ENCODE data around the gene DOCK2. TPM values are rescaled to one million over a fixed set of nuclear protein-coding genes. Genes with fewer than 3 reads are reported as not detected.

The DOCK2 gene
- total RNA-seq, 1 experiment from 2014 or later, result 0.20 TPM

DNA sequence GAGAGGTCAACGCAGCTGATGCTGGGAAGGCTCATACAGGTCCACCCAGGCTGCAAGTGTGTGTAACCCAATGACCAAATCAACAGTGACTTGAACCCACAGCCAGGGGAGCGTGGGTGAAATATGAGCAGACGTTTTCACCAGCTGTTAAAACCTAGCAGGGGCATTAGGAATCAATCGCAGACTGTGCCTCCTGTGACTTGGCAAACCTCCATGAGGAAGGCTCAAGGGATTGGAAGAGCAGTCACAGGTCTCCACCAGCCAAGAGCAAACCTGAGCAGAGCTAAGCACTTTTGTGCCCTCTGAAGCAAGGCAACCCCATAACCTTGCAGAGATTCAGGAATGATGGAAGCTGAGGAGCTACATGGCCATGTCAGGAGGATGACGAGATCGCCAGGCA lies 317.7 kb downstream of the DOCK2 start:
- H3K4me1 ChIP-seq, result no peaks in the 10 kb centered on the region
- no peak overlapping the region for H3K27ac ChIP-seq
- H3K27me3 ChIP-seq, result no peaks in the 10 kb centered on the region
- H3K36me3 ChIP-seq, result no peaks in the 10 kb centered on the region
- H3K4me3 ChIP-seq, result no peak overlapping the region
- peak in 1 of 2 experiments; percentile 12 for DNase-seq
- H3K9me3 ChIP-seq (replicated peaks), result no peaks in the 10 kb centered on the region

GRCh38 chr5:169956126-169956525 lies 319.1 kb downstream of the DOCK2 start:
- Histone ChIP-seq H3K9me3 (replicated peaks) (no peaks in the 10 kb centered on the region), H3K36me3 (no peaks in the 10 kb centered on the region), H3K4me1 (no peaks in the 10 kb centered on the region), H3K27ac (no peak overlapping the region), H3K27me3 (no peaks in the 10 kb centered on the region), H3K4me3 (no peak overlapping the region)
- no peak for DNase-seq

DNA sequence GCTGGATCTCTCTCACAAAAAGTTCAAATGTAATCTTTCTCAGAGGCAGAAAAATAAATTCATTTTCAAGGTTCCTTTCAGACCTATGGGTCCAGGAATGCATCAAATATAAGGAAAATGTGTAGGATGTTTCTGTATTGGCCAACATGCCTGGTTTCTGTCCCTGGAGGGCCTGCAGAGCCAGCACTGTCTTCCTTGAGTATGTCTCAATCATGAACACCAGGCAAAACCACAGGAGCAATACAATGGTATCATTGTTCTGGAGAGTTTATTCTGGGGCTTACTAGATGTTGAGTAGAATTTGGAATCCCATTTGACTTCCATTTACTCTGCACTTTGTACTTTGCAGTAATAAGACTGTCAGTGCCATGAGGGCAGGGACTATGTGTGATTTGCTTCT lies 319.7 kb downstream of the DOCK2 start:
- Histone ChIP-seq H3K4me3 (no peak overlapping the region), H3K4me1 (no peaks in the 10 kb centered on the region), H3K27ac (no peak overlapping the region), H3K27me3 (no peaks in the 10 kb centered on the region), H3K9me3 (replicated peaks) (no peaks in the 10 kb centered on the region), H3K36me3 (no peaks in the 10 kb centered on the region)
- no peak for DNase-seq

DNA sequence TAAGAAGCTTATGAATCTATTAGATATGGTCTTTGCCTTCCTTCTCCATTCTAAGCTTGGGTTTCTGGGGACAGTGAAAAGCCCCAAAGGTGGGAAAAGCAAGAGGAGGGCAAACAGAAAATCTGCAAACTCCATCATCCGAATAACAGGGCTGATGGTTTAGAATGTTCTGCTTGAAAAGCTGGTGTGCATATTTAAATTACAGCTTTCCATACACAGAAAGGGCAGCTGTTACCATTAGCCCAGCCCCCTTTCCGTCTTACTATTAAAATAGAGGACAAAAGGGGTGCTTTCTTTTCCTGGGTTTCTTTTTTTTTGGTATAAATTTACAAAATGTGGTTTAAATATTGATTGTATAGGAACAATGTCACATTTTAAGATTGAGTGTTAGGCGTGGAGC lies 321.2 kb downstream of the DOCK2 start:
- Histone ChIP-seq H3K27me3 (no peaks in the 10 kb centered on the region), H3K36me3 (no peaks in the 10 kb centered on the region), H3K9me3 (replicated peaks) (no peaks in the 10 kb centered on the region), H3K4me3 (no peak overlapping the region), H3K4me1 (no peaks in the 10 kb centered on the region), H3K27ac (no peak overlapping the region)
- DNase-seq, result no peak

DNA sequence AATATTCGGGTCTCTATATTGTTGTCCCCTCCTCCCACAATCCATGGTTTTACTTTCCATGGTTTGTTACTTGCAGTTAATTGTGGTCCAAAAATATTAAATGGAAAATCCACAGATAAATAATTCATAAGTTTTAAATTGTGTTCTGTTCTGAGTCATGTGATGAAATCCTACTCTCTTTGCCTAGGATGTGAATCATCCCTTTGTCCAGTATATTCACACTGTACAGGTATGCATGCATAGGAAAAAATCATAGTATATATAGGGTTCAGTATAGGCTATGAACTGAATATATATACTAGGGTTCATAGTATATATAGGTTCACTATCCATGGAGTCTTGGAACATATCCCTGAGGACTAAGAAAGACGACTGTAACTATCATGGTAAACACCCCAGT lies 323.6 kb downstream of the DOCK2 start:
- H3K9me3 ChIP-seq (replicated peaks), result no peaks in the 10 kb centered on the region
- no peak for DNase-seq
- no peak overlapping the region for H3K27ac ChIP-seq
- H3K4me1 ChIP-seq, result no peaks in the 10 kb centered on the region
- no peak overlapping the region for H3K4me3 ChIP-seq
- 0 out of 2 replicates have a peak, but pooled peaks cover under 1% of the 10 kb centered on the region for H3K27me3 ChIP-seq
- H3K36me3 ChIP-seq, result no peaks in the 10 kb centered on the region

DNA sequence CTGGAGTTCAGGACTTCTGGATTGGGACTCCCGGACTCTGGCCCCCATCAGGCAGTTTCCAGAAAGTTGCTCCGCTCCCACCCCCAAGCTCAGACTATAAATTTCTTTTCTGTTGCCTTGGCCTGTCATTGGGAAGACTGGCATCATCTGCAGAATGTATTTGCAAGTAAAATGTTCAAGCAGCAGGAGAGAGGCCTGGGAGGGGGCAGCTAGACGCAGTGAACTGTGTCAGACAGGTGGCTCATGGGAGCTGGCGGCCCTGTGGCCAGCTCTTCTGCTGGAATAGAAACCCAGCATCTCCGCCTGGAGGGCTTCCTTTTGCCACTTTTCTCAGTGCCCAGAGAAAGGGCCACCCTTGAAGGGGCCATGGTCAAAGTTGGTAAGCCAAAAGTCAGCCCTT lies 327.2 kb downstream of the DOCK2 start:
- 0 out of 2 replicates have a peak, but pooled peaks cover 4% of the 10 kb centered on the region for H3K27me3 ChIP-seq
- DNase-seq, result no peak
- no peaks in the 10 kb centered on the region for H3K36me3 ChIP-seq
- H3K4me1 ChIP-seq, result no peaks in the 10 kb centered on the region
- H3K27ac ChIP-seq, result no peak overlapping the region
- no peak overlapping the region for H3K4me3 ChIP-seq
- H3K9me3 ChIP-seq (replicated peaks), result no peaks in the 10 kb centered on the region

- H3K27ac ChIP-seq, result no peak overlapping the region
- H3K9me3 ChIP-seq (replicated peaks), result no peaks in the 10 kb centered on the region
- no peak for DNase-seq
- H3K36me3 ChIP-seq, result no peaks in the 10 kb centered on the region
- no peaks in the 10 kb centered on the region for H3K4me1 ChIP-seq
- 0 out of 2 replicates have a peak, but pooled peaks cover 4% of the 10 kb centered on the region for H3K27me3 ChIP-seq
- H3K4me3 ChIP-seq, result no peak overlapping the region
Observed at GRCh38 chr5:169970339-169970738, 333.3 kb downstream of the DOCK2 start.

DNA sequence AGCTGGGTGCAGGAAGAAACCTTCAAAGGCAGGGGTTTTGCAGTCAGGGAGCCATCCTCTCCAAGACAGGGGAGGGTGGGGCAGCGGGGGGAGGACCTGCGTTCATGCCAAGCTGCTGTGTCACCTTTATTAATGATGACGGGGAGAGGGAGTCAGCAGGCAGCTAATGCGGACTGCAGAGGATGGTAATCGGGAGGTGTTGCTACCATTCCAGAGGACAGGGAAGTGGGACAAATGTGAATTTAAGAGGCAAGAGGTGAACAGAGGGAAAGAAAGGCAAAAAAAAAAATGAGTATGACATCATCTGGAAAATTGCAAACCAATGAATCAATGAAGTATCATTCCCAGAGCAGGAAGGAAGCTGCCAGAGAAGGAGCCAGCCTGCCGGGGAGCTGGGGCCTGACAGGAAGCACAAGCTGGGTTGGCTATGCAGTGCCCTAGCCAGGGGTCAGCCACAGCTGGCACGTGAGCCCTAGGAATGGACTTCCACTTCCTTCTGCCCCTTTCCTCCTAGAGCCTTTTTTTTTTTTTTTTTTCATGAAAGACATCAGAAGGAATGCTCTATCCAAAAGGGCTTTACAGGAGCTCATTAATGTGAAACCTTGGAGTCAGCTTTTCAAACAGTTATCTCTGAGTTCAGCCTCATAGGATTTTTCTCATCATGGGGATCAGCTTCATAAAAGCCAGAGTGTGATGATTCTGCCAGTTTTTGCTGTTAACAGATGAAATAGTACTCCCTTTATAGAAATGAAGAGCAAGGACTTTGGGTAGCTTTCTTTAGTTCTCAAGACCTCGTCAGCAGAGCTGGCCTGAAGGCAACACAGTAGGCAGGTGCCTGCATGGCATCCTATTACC lies 334.1 kb downstream of the DOCK2 start:
- no peaks in the 10 kb centered on the region for H3K27me3 ChIP-seq
- H3K36me3 ChIP-seq, result no peaks in the 10 kb centered on the region
- no peaks in the 10 kb centered on the region for H3K9me3 ChIP-seq (replicated peaks)
- no peak overlapping the region for H3K4me3 ChIP-seq
- no peak overlapping the region for H3K27ac ChIP-seq
- no peak for DNase-seq
- no peaks in the 10 kb centered on the region for H3K4me1 ChIP-seq

DNA sequence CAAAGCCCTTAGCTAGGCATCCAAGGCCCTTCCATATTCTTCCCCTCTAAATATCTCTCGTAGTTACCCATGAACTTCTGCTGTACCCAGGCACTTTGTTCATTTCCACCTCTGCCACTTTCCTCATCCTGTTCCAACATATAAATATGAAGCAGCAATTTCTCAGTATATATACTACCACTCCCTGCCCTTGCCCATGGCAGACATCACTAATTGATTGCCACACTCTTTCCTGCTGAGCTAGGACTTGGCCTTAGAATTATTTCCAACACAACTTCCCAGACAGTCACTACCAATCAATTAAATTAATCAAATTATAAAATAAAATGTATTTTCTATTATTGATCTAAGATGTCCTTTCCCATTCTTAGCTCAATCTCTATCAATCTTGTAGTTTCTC lies 334.7 kb downstream of the DOCK2 start:
- Histone ChIP-seq H3K9me3 (replicated peaks) (no peaks in the 10 kb centered on the region), H3K4me1 (no peaks in the 10 kb centered on the region), H3K36me3 (no peaks in the 10 kb centered on the region), H3K27me3 (no peaks in the 10 kb centered on the region; the same call in 1 of the 2 replicates), H3K4me3 (no peak overlapping the region), H3K27ac (no peak overlapping the region)
- DNase-seq, result no peak

GRCh38 chr5:169973056-169973455 lies 336.0 kb downstream of the DOCK2 start:
- H3K27ac ChIP-seq, result no peak overlapping the region

DNA sequence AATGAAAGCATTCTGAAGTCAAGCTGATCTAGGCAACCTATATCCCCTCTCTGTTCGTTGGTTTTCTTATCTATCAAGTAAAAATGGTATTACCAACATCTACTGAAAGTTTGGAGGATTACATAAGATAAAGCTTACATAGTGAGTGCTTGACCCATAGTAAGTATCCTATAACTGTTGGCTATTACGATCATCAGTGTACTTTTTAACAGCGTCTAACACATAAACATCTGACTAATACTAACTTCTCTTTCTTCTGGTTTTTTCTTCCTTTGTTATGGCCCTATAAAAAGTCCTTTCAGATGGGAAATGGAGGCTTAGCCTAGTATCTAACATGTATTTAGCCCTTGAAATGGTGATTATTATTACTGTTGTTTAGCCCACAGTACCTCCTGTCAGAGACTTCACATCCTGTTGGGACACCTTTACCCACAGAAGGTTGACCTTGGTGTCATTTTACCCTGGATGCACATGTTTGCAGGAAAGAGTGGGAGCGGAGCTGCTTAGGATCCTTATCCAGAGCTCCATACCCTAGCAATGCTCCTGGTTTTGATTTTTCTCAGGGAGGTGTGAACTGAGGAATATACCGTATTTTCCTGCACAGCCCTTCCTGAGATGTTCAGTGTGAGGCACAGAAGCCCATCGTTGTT lies 337.2 kb downstream of the DOCK2 start:
- DNase-seq, result no peak
- no peak overlapping the region for H3K4me3 ChIP-seq
- no peaks in the 10 kb centered on the region for H3K4me1 ChIP-seq
- peaks cover 11% of the 10 kb centered on the region for H3K27me3 ChIP-seq
- no peaks in the 10 kb centered on the region for H3K36me3 ChIP-seq
- no peak overlapping the region for H3K27ac ChIP-seq
- no peaks in the 10 kb centered on the region for H3K9me3 ChIP-seq (replicated peaks)

More at GRCh38 chr5:169973056-169973455, 336.0 kb downstream of the DOCK2 start:
- Histone ChIP-seq H3K4me1 (no peaks in the 10 kb centered on the region), H3K9me3 (replicated peaks) (no peaks in the 10 kb centered on the region), H3K4me3 (no peak overlapping the region), H3K27me3 (peaks cover 5% of the 10 kb centered on the region; the same call in 1 of the 2 replicates), H3K36me3 (no peaks in the 10 kb centered on the region)
- DNase-seq, result no peak

- Histone ChIP-seq H3K27me3 (peaks cover 20% of the 10 kb centered on the region), H3K4me1 (no peaks in the 10 kb centered on the region), H3K36me3 (no peaks in the 10 kb centered on the region), H3K27ac (no peak overlapping the region), H3K9me3 (replicated peaks) (no peaks in the 10 kb centered on the region), H3K4me3 (no peak overlapping the region)
- DNase-seq, result no peak
Observed at GRCh38 chr5:169978714-169979113, 341.6 kb downstream of the DOCK2 start.

DNA sequence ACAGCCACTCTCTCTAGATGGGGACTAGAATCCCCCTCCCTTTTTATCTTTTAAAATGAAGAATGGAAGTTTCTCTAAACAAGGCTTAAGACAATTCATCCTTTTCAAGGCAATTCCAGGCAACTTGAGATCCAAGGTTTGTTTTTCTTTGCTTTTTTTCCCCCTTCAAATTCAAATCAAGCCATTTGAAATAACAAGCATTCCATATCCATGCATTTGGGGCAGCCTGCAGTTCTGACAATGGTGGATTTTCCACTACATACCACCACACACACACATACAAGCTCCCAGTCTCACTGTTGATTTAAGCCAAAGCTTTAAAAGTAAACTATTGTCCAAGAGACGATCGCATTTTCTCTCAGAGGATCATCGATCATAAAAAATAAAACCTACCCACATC lies 342.8 kb downstream of the DOCK2 start:
- no peaks in the 10 kb centered on the region for H3K4me1 ChIP-seq
- DNase-seq, result no peak
- H3K27me3 ChIP-seq, result peaks cover 20% of the 10 kb centered on the region
- no peak overlapping the region for H3K4me3 ChIP-seq
- no peaks in the 10 kb centered on the region for H3K9me3 ChIP-seq (replicated peaks)
- no peak overlapping the region for H3K27ac ChIP-seq
- no peaks in the 10 kb centered on the region for H3K36me3 ChIP-seq

GRCh38 chr5:169980418-169981053 lies 343.5 kb downstream of the DOCK2 start, which contains the start of gene INSYN2B:
Gene INSYN2B (minus strand): TSS chr5:169980495. CDS start chr5:169883898, 96,597 bp downstream.
- DNase-seq, result peak; percentile 34 to 60
- H3K27me3 ChIP-seq, result peaks cover 20% of the 10 kb centered on the region
- H3K36me3 ChIP-seq, result no peaks in the 10 kb centered on the region
- no peak within 1 kb of the TSS for H3K4me3 ChIP-seq
- no peaks in the 10 kb centered on the region for H3K4me1 ChIP-seq
- no peak within 1 kb of the TSS for H3K27ac ChIP-seq
- H3K9me3 ChIP-seq (replicated peaks), result no peaks in the 10 kb centered on the region

DNA sequence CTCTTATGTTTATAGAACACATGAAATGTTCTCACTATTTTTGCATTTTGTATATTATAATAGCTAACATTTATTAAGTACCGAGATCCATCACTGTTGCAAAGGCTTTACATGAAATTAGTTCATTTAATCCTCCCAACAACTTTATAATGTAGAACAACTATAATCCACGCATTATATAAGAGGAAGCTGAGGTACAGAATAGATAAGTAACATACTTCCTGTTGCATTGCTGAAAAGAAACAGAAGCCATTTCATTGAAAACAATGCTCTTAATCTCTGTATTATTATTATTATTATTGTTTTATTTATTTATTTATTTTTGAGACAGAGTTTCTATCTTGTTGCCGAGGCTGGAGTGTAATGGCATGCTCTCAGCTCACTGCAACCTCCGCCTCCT lies 351.1 kb downstream of the DOCK2 start:
- no peaks in the 10 kb centered on the region for H3K4me1 ChIP-seq
- no peak for DNase-seq
- H3K27me3 ChIP-seq, result no peaks in the 10 kb centered on the region
- H3K4me3 ChIP-seq, result no peak overlapping the region
- H3K27ac ChIP-seq, result no peak overlapping the region
- no peaks in the 10 kb centered on the region for H3K9me3 ChIP-seq (replicated peaks)
- H3K36me3 ChIP-seq, result no peaks in the 10 kb centered on the region

All from SJCRH30 (cell line).